Nephron progenitor cell (in vitro differentiated cells): Measurements from ENCODE around the gene MVD.

Source experiments
- DNase-seq: peaks from one replicate; pipeline ENCODE4 v3.0.0; 2021
- H3K27ac Mint-ChIP-seq: 2 replicates; pipeline ENCODE4 v1.8.0; 2021; ENCODE audit warnings: mild to moderate bottlenecking, moderate library complexity, mixed read lengths
- H3K27me3 Mint-ChIP-seq: 2 replicates; pipeline ENCODE4 v1.8.0; 2021; ENCODE audit warnings: mild to moderate bottlenecking, low read depth, mixed read lengths; ENCODE audit not compliant: poor library complexity
- H3K36me3 Mint-ChIP-seq: 2 replicates; pipeline ENCODE4 v1.8.0; 2021; ENCODE audit warnings: low read depth, mixed read lengths
- H3K4me1 Mint-ChIP-seq: 2 replicates; pipeline ENCODE4 v1.8.0; 2021; ENCODE audit warnings: mixed read lengths
- H3K4me3 Mint-ChIP-seq: 2 replicates; pipeline ENCODE4 v1.8.0; 2021; ENCODE audit warnings: mild to moderate bottlenecking, moderate library complexity, mixed read lengths
- H3K9me3 Mint-ChIP-seq: 2 replicates; pipeline ENCODE4 v1.8.0; 2021; ENCODE audit warnings: mild to moderate bottlenecking, moderate library complexity, mixed read lengths
- TF ChIP-seq, protein P1 (sequence below): fragments of 200-600 bp; sonication (generic); IDR thresholded peaks from 2 replicates; pipeline ENCODE4 v1.5.0; 2021; ENCODE audit warnings: antibody characterized with exemption

Gene MVD

DNA sequence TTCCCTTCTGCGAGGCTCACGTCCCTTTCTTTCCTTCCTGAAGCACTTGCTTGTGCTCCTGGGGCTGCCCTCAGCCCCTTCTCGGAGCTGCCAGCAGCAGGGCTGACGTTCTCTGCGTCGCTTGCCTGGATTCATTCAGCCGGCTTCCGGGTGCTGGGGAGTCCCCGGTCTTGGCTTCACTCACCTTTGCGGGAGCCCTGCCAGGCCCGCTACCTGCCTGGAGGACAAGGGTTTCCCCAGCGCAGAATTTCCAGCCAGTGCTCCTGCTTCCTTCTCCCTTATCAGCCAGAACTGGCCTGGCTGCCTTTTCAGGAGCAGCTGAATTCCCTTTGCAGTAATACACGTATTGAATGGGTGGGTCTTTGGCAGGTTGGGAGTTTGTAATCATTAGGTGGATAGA, 46.6 kb downstream of the MVD start:
- Mint-ChIP-seq H3K36me3 (peaks cover 20% of the 10 kb centered on the region), H3K27me3 (peaks cover 3% of the 10 kb centered on the region), H3K4me1 (peaks cover 38% of the 10 kb centered on the region), H3K27ac (peak overlapping the region; percentile 95), H3K4me3 (no peak overlapping the region), H3K9me3 (no peaks in the 10 kb centered on the region)
- no peak for DNase-seq
- TF ChIP-seq, protein P1, sequence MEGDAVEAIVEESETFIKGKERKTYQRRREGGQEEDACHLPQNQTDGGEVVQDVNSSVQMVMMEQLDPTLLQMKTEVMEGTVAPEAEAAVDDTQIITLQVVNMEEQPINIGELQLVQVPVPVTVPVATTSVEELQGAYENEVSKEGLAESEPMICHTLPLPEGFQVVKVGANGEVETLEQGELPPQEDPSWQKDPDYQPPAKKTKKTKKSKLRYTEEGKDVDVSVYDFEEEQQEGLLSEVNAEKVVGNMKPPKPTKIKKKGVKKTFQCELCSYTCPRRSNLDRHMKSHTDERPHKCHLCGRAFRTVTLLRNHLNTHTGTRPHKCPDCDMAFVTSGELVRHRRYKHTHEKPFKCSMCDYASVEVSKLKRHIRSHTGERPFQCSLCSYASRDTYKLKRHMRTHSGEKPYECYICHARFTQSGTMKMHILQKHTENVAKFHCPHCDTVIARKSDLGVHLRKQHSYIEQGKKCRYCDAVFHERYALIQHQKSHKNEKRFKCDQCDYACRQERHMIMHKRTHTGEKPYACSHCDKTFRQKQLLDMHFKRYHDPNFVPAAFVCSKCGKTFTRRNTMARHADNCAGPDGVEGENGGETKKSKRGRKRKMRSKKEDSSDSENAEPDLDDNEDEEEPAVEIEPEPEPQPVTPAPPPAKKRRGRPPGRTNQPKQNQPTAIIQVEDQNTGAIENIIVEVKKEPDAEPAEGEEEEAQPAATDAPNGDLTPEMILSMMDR: no peak

DNA sequence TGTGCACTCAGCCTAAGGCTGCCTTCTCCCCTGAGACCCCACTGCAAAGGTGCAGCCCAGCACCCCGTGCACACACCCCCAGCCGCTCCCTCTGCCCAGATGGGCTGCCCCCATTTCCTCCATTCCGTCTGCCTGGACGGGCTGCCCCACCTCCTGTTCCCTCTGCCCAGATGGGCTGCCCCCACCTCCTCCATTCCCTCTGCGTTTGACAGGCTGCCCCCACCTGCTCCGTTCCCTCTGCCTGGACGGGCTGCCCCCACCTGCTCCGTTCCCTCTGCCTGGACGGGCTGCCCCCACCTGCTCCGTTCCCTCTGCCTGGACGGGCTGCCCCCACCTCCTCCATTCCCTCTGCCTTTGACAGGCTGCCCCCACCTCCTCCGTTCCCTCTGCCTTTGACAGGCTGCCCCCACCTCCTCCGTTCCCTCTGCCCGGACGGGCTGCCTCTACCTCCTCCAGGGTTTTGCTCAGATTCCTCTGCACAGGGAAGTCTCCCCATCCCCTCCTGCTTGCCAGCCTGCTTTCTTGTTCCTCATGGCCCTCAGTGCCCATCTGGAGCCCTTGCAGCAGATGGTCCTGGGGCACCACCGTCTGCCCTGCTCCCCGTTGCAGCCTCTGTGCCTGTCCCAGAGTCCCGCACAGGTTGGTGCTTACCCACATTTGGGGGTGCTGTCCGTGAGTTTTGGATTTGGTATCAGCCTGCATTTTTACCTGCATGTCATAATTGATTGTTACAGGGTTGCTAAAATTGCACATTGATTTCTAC, 47.9 kb downstream of the MVD start:
- peaks cover 44% of the 10 kb centered on the region for H3K4me1 Mint-ChIP-seq
- H3K27ac Mint-ChIP-seq: peak overlapping the region; percentile 89
- H3K9me3 Mint-ChIP-seq: no peaks in the 10 kb centered on the region
- no peak for DNase-seq
- TF ChIP-seq, protein P1: no peak
- peaks cover 29% of the 10 kb centered on the region for H3K36me3 Mint-ChIP-seq
- H3K27me3 Mint-ChIP-seq: peaks cover 3% of the 10 kb centered on the region
- H3K4me3 Mint-ChIP-seq: no peak overlapping the region

DNA sequence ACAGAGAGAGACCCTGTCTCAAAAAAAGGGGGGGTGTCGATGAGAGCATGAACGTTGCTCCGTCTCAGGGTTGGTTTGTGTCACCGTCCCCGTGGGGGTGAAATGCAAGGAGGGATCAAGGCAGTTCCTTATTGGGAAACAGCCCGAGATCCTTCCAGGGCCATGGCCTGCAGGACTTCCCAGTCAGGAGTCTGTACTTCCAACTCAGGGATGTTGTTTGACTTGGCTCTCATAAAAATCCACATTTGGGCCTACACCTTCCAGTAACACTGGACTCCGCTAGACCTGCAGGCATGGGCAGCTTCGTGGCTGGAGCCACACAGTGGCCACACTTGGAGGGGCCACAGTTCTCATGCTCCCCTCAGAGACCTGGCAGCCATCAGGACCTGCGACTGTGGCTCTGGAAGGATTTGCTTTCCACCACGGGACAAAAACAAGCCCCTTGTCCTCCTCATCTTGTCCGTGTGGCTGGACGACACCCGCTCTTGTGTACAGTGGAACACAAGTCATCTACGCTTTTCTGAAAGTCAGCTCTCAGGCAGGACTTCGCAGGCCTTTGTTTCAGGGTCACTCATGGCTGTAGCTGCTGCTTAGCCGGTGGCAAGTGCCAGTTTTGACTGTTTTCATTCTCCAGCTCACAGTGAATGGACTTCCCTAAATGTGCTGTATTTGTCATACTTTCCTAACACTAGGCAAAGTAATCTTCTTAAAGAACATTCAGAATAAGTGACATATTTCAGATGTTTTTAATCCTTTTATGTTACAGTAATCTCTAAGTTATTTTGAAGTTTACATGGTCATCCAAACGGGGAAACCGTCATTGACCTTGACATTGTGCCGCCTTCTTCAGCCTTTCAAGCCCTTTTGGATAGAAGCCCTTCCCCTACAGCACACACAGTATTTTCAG, 48.7 kb downstream of the MVD start:
- no peak overlapping the region for H3K27ac Mint-ChIP-seq
- no peak overlapping the region for H3K4me3 Mint-ChIP-seq
- TF ChIP-seq, protein P1: no peak
- peaks cover 39% of the 10 kb centered on the region for H3K4me1 Mint-ChIP-seq
- DNase-seq: no peak
- no peaks in the 10 kb centered on the region for H3K9me3 Mint-ChIP-seq
- H3K36me3 Mint-ChIP-seq: peaks cover 33% of the 10 kb centered on the region
- peaks cover 3% of the 10 kb centered on the region for H3K27me3 Mint-ChIP-seq

DNA sequence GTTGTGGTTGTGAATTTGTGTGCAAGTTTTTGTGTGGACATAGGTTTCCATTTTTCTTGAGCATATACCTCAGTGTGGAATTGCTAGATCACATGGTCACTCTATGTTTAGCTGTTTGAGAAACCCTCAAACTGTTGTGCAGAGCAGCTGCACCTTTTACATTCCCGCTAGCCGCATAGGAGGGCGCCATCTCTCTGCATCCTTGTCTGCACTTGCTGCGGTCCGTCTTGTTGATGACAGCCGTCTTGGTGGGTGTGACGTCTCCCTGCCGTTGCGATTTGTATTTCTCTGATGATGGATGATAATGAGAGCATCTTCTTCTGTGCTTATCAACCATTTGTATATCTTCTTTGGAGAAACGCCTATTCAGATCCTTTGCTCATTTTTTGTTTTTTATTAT, 49.6 kb downstream of the MVD start:
- Mint-ChIP-seq H3K4me1 (peaks cover 30% of the 10 kb centered on the region), H3K4me3 (no peak overlapping the region), H3K9me3 (no peaks in the 10 kb centered on the region), H3K27me3 (peaks cover 3% of the 10 kb centered on the region), H3K36me3 (peaks cover 38% of the 10 kb centered on the region), H3K27ac (peak overlapping the region; percentile 62)
- TF ChIP-seq, protein P1: no peak
- DNase-seq: no peak

DNA sequence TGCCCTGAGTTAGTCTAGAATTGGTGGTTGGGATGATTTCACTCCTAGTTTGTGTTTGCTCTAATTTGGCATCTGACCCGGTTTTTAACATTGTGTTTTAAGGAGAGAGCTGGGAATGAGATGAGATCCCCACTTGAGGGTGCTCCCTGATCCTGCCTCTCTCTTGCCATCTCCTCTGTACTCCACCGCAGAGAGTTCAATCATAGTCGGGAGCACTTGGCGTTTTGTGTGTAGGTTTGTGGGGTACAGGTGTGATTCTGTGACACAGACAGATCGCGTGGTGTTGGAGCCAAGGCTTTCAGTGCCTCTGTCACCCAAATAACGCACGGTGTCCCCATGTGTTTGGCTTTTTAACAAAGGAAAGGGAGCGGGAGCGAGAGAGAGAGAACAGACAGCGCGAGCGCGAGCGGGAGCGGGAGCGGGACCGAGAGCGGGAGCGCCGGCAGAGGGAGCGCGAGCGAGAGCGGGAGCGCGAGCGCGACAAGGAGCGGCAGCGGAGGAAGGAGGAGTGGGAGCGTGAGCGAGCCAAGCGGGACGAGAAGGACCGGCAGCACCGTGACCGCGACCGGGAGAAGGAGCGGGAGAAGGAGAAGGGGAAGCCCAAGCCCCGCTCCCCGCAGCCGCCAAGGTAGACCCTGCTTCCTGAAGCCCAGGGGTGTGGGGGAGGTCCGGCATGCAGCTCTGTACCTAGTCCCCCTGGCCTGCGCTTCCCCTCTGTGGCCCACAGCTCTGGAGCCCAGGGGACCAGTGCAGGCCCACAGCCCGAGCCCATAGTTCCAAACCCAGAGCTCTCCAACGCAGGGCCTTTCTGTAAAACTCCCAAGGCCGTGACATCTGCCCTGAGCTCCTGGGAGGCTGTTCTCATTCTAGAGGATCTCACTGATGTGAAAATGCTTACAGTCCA, 51.7 kb downstream of the MVD start:
- Mint-ChIP-seq H3K27ac (peak overlapping the region; percentile 0), H3K4me1 (peaks cover 9% of the 10 kb centered on the region), H3K4me3 (peak overlapping the region; percentile 65), H3K36me3 (peaks cover 50% of the 10 kb centered on the region), H3K9me3 (no peaks in the 10 kb centered on the region), H3K27me3 (no peaks in the 10 kb centered on the region)
- TF ChIP-seq, protein P1: no peak
- peak; percentile 68 for DNase-seq
